Tibial artery (tissue), 4 donors: Measurements from ENCODE around the gene CEL.
"Not testable (repeated sequence)": the region's sequence is repeated elsewhere in the genome, so short reads cannot be mapped to it uniquely, and the experiment has no call there.

ENCODE experiments used
- DNase-seq, 2 donors: peaks; one replicate each; pipeline ENCODE4 v3.0.0-alpha.2; 2019
- H3K27ac ChIP-seq, 2 donors: fragments of 200-600 bp; sonication (generic) in 1 of 2; 1 replicate in 1 of 2; 2 replicates in 1 of 2; pipeline ENCODE4 v1.5.1; 2018 to 2019; ENCODE audit warnings: mild to moderate bottlenecking in 1 of 2
- H3K27me3 ChIP-seq, 2 donors: fragments of 200-600 bp; sonication (generic) in 1 of 2; one replicate each; pipeline versions ENCODE4 v1.5.1 to v1.6.0; 2016 to 2019
- H3K36me3 ChIP-seq, 3 donors: fragments of 200-600 bp; sonication (generic) in 2 of 3; one replicate each; pipeline ENCODE4 v1.5.1; 2016 to 2019; ENCODE audit warnings: mild to moderate bottlenecking in 2 of 3
- H3K4me1 ChIP-seq, 4 donors: fragments of 200-600 bp; sonication (generic) in 2 of 4; 1 replicate in 3 of 4; 2 replicates in 1 of 4; pipeline ENCODE4 v1.5.1; 2016 to 2019
- H3K4me3 ChIP-seq, 2 donors: fragments of 200-600 bp; sonication (generic) in 1 of 2; 1 replicate in 1 of 2; 2 replicates in 1 of 2; pipeline ENCODE4 v1.5.1; 2018 to 2019; ENCODE audit warnings: mild to moderate bottlenecking in 2 of 2
- H3K9me3 ChIP-seq, 3 donors: fragments of 200-600 bp; sonication (generic) in 1 of 3; one replicate each; pipeline ENCODE4 v1.5.1; 2016 to 2019
- intact Hi-C: fragments of 100-400 bp; cut with DNase I; formaldehyde crosslinking; loops from one replicate; pipeline ENCODE4 v1.15.0; 2023; ENCODE audit warnings: low total_unique reads
- TF ChIP-seq, protein P1 (sequence below), 2 experiments: fragments of 200-600 bp in 1 of 2; fragments of 450-650 bp in 1 of 2; IDR thresholded peaks; one replicate each; pipeline ENCODE4 v1.5.1; 2017 to 2019; ENCODE audit warnings: antibody characterized with exemption in 2 of 2, mild to moderate bottlenecking in 1 of 2, moderate library complexity in 1 of 2

CEL gene

DNA sequence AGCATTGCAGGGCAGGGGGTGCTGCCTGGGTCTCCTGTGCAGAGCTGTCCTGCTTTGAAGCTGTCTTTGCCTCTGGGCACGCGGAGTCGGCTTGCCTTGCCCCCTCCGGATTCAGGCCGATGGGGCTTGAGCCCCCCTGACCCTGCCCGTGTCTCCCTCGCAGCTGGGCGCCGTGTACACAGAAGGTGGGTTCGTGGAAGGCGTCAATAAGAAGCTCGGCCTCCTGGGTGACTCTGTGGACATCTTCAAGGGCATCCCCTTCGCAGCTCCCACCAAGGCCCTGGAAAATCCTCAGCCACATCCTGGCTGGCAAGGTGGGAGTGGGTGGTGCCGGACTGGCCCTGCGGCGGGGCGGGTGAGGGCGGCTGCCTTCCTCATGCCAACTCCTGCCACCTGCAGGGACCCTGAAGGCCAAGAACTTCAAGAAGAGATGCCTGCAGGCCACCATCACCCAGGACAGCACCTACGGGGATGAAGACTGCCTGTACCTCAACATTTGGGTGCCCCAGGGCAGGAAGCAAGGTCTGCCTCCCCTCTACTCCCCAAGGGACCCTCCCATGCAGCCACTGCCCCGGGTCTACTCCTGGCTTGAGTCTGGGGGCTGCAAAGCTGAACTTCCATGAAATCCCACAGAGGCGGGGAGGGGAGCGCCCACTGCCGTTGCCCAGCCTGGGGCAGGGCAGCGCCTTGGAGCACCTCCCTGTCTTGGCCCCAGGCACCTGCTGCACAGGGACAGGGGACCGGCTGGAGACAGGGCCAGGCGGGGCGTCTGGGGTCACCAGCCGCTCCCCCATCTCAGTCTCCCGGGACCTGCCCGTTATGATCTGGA is 2.7 kb downstream of the CEL start:
- no peak for DNase-seq
- TF ChIP-seq, protein P1, sequence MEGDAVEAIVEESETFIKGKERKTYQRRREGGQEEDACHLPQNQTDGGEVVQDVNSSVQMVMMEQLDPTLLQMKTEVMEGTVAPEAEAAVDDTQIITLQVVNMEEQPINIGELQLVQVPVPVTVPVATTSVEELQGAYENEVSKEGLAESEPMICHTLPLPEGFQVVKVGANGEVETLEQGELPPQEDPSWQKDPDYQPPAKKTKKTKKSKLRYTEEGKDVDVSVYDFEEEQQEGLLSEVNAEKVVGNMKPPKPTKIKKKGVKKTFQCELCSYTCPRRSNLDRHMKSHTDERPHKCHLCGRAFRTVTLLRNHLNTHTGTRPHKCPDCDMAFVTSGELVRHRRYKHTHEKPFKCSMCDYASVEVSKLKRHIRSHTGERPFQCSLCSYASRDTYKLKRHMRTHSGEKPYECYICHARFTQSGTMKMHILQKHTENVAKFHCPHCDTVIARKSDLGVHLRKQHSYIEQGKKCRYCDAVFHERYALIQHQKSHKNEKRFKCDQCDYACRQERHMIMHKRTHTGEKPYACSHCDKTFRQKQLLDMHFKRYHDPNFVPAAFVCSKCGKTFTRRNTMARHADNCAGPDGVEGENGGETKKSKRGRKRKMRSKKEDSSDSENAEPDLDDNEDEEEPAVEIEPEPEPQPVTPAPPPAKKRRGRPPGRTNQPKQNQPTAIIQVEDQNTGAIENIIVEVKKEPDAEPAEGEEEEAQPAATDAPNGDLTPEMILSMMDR (IDR thresholded peaks at IDR 0.05): no peak
- Histone ChIP-seq H3K27ac (no peak overlapping the region), H3K36me3 (peaks cover 0 to 35% (median 12%) of the 10 kb centered on the region in 3 donors), H3K27me3 (no peaks in the 10 kb centered on the region), H3K4me1 (peaks cover 0 to 12% (median 0%) of the 10 kb centered on the region in 4 donors), H3K9me3 (no peaks in the 10 kb centered on the region), H3K4me3 (no peak overlapping the region)
- intact Hi-C loops: no loop called here

DNA sequence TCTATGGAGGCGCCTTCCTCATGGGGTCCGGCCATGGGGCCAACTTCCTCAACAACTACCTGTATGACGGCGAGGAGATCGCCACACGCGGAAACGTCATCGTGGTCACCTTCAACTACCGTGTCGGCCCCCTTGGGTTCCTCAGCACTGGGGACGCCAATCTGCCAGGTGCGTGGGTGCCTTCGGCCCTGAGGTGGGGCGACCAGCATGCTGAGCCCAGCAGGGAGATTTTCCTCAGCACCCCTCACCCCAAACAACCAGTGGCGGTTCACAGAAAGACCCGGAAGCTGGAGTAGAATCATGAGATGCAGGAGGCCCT is 3.2 kb downstream of the CEL start:
- intact Hi-C loops: no loop called here
- Histone ChIP-seq H3K36me3 (peaks cover 0 to 35% (median 12%) of the 10 kb centered on the region in 3 donors), H3K4me1 (peaks cover 0 to 7% (median 0%) of the 10 kb centered on the region in 4 donors), H3K27me3 (no peaks in the 10 kb centered on the region), H3K4me3 (no peak overlapping the region), H3K9me3 (no peaks in the 10 kb centered on the region), H3K27ac (no peak overlapping the region)
- TF ChIP-seq, protein P1 (IDR thresholded peaks at IDR 0.05): no peak
- DNase-seq: no peak

DNA sequence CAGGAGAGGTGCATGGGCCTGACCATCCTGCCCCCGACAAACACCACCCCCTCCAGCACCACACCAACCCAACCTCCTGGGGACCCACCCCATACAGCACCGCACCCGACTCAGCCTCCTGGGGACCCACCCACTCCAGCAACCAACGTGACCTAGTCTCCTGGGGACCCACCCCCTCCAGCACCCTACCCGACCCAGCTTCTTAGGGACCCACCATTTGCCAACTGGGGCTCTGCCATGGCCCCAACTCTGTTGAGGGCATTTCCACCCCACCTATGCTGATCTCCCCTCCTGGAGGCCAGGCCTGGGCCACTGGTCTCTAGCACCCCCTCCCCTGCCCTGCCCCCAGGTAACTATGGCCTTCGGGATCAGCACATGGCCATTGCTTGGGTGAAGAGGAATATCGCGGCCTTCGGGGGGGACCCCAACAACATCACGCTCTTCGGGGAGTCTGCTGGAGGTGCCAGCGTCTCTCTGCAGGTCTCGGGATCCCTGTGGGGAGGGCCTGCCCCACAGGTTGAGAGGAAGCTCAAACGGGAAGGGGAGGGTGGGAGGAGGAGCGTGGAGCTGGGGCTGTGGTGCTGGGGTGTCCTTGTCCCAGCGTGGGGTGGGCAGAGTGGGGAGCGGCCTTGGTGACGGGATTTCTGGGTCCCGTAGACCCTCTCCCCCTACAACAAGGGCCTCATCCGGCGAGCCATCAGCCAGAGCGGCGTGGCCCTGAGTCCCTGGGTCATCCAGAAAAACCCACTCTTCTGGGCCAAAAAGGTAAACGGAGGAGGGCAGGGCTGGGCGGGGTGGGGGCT is 4.6 kb downstream of the CEL start:
- Histone ChIP-seq H3K27ac (no peak overlapping the region), H3K9me3 (no peaks in the 10 kb centered on the region), H3K27me3 (no peaks in the 10 kb centered on the region), H3K4me1 (no peaks in the 10 kb centered on the region), H3K4me3 (no peak overlapping the region), H3K36me3 (peaks cover 3 to 44% (median 12%) of the 10 kb centered on the region in 3 donors)
- DNase-seq: no peak
- TF ChIP-seq, protein P1 (IDR thresholded peaks at IDR 0.05): no peak
- intact Hi-C loops: no loop called here

DNA sequence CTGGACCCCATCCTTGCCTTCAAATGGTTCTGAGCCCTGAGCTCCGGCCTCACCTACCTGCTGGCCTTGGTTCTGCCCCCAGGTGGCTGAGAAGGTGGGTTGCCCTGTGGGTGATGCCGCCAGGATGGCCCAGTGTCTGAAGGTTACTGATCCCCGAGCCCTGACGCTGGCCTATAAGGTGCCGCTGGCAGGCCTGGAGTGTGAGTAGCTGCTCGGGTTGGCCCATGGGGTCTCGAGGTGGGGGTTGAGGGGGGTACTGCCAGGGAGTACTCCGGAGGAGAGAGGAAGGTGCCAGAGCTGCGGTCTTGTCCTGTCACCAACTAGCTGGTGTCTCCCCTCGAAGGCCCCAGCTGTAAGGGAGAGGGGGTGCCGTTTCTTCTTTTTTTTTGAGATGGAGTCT is 5.2 kb downstream of the CEL start:
- Histone ChIP-seq H3K27ac (no peak overlapping the region), H3K4me1 (no peaks in the 10 kb centered on the region), H3K36me3 (peaks cover 3 to 44% (median 12%) of the 10 kb centered on the region in 3 donors), H3K27me3 (no peaks in the 10 kb centered on the region), H3K9me3 (no peaks in the 10 kb centered on the region), H3K4me3 (no peak overlapping the region)
- intact Hi-C loops: no loop called here
- TF ChIP-seq, protein P1 (IDR thresholded peaks at IDR 0.05): no peak
- no peak for DNase-seq

DNA sequence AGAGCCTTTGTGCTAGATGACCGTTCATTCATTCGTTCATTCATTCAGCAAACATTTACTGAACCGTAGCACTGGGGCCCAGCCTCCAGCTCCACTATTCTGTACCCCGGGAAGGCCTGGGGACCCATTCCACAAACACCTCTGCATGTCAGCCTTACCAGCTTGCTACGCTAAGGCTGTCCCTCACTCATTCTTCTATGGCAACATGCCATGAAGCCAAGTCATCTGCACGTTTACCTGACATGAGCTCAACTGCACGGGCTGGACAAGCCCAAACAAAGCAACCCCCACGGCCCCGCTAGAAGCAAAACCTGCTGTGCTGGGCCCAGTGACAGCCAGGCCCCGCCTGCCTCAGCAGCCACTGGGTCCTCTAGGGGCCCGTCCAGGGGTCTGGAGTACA is 6.0 kb downstream of the CEL start:
- peaks cover 3 to 44% (median 12%) of the 10 kb centered on the region in 3 donors for H3K36me3 ChIP-seq
- TF ChIP-seq, protein P1 (IDR thresholded peaks at IDR 0.05): no peak
- intact Hi-C loops: no loop called here
- no peak overlapping the region for H3K4me3 ChIP-seq
- H3K4me1 ChIP-seq: no peaks in the 10 kb centered on the region
- H3K27ac ChIP-seq: no peak overlapping the region
- H3K9me3 ChIP-seq: no peaks in the 10 kb centered on the region
- H3K27me3 ChIP-seq: no peaks in the 10 kb centered on the region
- DNase-seq: no peak

DNA sequence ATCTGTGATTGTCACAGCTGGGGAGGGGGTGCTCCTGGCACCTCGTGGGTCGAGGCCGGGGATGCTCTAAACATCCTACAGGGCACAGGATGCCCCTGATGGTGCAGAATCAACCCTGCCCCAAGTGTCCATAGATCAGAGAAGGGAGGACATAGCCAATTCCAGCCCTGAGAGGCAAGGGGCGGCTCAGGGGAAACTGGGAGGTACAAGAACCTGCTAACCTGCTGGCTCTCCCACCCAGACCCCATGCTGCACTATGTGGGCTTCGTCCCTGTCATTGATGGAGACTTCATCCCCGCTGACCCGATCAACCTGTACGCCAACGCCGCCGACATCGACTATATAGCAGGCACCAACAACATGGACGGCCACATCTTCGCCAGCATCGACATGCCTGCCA is 6.7 kb downstream of the CEL start:
- H3K4me1 ChIP-seq, H3K9me3 ChIP-seq, H3K27me3 ChIP-seq, intact Hi-C loops, H3K4me3 ChIP-seq, DNase-seq, H3K27ac ChIP-seq: not testable (repeated sequence)
- H3K36me3 ChIP-seq: peaks cover 3 to 44% (median 12%) of the 10 kb centered on the region in 3 donors

DNA sequence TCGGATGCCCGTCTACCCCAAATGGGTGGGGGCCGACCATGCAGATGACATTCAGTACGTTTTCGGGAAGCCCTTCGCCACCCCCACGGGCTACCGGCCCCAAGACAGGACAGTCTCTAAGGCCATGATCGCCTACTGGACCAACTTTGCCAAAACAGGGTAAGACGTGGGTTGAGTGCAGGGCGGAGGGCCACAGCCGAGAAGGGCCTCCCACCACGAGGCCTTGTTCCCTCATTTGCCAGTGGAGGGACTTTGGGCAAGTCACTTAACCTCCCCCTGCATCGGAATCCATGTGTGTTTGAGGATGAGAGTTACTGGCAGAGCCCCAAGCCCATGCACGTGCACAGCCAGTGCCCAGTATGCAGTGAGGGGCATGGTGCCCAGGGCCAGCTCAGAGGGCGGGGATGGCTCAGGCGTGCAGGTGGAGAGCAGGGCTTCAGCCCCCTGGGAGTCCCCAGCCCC is 8.8 kb downstream of the CEL start:
- not testable (repeated sequence) for H3K27ac ChIP-seq, H3K27me3 ChIP-seq, H3K9me3 ChIP-seq, H3K4me1 ChIP-seq, DNase-seq, H3K4me3 ChIP-seq
- intact Hi-C loops: loop anchor here (1.0 kb wide), 1 partner anchor 17 kb away; no protein-coding TSS in a partner anchor
- peaks cover 0 to 30% (median 3%) of the 10 kb centered on the region in 3 donors for H3K36me3 ChIP-seq

DNA sequence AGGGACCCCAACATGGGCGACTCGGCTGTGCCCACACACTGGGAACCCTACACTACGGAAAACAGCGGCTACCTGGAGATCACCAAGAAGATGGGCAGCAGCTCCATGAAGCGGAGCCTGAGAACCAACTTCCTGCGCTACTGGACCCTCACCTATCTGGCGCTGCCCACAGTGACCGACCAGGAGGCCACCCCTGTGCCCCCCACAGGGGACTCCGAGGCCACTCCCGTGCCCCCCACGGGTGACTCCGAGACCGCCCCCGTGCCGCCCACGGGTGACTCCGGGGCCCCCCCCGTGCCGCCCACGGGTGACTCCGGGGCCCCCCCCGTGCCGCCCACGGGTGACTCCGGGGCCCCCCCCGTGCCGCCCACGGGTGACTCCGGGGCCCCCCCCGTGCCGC is 9.2 kb downstream of the CEL start:
- intact Hi-C loops: loop anchor here (1.0 kb wide), 1 partner anchor 16 kb away; no protein-coding TSS in a partner anchor
- not testable (repeated sequence) for H3K4me1 ChIP-seq, H3K9me3 ChIP-seq, H3K4me3 ChIP-seq, DNase-seq, H3K27me3 ChIP-seq, H3K27ac ChIP-seq
- H3K36me3 ChIP-seq: peaks cover 0 to 26% (median 3%) of the 10 kb centered on the region in 3 donors
